Measurements from ENCODE around the gene SPAG16.

SPAG16 gene

GRCh38 chr2:213920014-213920413, 635.8 kb downstream of the SPAG16 start:
- no peak overlapping the region for H3K9ac ChIP-seq (ENCODE audit: insufficient read length)
- no peak for DNase-seq (ENCODE audit: low read depth, low spot score)
- no peak overlapping the region for H3K4me3 ChIP-seq
- H3K36me3 ChIP-seq (ENCODE audit: insufficient read depth, low read length): no peaks in the 10 kb centered on the region
- no peaks in the 10 kb centered on the region for H3K9me3 ChIP-seq (ENCODE audit: low read depth, low read length)
- H3K27ac ChIP-seq: no peak overlapping the region
- TF ChIP-seq EZH2 (IDR thresholded peaks at IDR 0.05) (no peak), FOXP2 (optimal IDR thresholded peaks at IDR 0.05; ENCODE audit: control extremely low read depth, extremely low read length, insufficient read depth) (no peak), POLR2AphosphoS5 (IDR thresholded peaks at IDR 0.05; ENCODE audit: borderline replicate concordance, low read depth, low read length) (no peak)

- H3K27ac ChIP-seq: no peak overlapping the region
- DNase-seq (ENCODE audit: low read depth, low spot score): no peak
- no peaks in the 10 kb centered on the region for H3K9me3 ChIP-seq (ENCODE audit: low read depth, low read length)
- H3K4me3 ChIP-seq: no peak overlapping the region
- TF ChIP-seq FOXP2 (optimal IDR thresholded peaks at IDR 0.05; ENCODE audit: control extremely low read depth, extremely low read length, insufficient read depth): no peak
- TF ChIP-seq EZH2 (IDR thresholded peaks at IDR 0.05): no peak
- TF ChIP-seq POLR2AphosphoS5 (IDR thresholded peaks at IDR 0.05; ENCODE audit: borderline replicate concordance, low read depth, low read length): no peak
- H3K36me3 ChIP-seq (ENCODE audit: insufficient read depth, low read length): no peaks in the 10 kb centered on the region
- H3K9ac ChIP-seq (ENCODE audit: insufficient read length): no peak overlapping the region
Measured at GRCh38 chr2:213923543-213923942, 639.3 kb downstream of the SPAG16 start.

- Histone ChIP-seq H3K9me3 (ENCODE audit: low read depth, low read length) (no peaks in the 10 kb centered on the region), H3K36me3 (ENCODE audit: insufficient read depth, low read length) (no peaks in the 10 kb centered on the region), H3K4me3 (no peak overlapping the region), H3K27ac (no peak overlapping the region), H3K9ac (ENCODE audit: insufficient read length) (no peak overlapping the region)
- DNase-seq (ENCODE audit: low read depth, low spot score): no peak
- no peak for TF ChIP-seq EZH2 (IDR thresholded peaks at IDR 0.05)
- TF ChIP-seq POLR2AphosphoS5 (IDR thresholded peaks at IDR 0.05; ENCODE audit: borderline replicate concordance, low read depth, low read length): no peak
- no peak for TF ChIP-seq FOXP2 (optimal IDR thresholded peaks at IDR 0.05; ENCODE audit: control extremely low read depth, extremely low read length, insufficient read depth)
Measured at GRCh38 chr2:213934560-213934959, 650.3 kb downstream of the SPAG16 start.

- no peak for TF ChIP-seq EZH2 (IDR thresholded peaks at IDR 0.05)
- no peak for TF ChIP-seq FOXP2 (optimal IDR thresholded peaks at IDR 0.05; ENCODE audit: control extremely low read depth, extremely low read length, insufficient read depth)
- TF ChIP-seq POLR2AphosphoS5 (IDR thresholded peaks at IDR 0.05; ENCODE audit: borderline replicate concordance, low read depth, low read length): no peak
- no peaks in the 10 kb centered on the region for H3K9me3 ChIP-seq (ENCODE audit: low read depth, low read length)
Measured at GRCh38 chr2:213958086-213958485, 673.8 kb downstream of the SPAG16 start.

GRCh38 chr2:213959589-213959988, 675.3 kb downstream of the SPAG16 start:
- no peak overlapping the region for H3K9ac ChIP-seq (ENCODE audit: insufficient read length)
- no peaks in the 10 kb centered on the region for H3K9me3 ChIP-seq (ENCODE audit: low read depth, low read length)
- no peaks in the 10 kb centered on the region for H3K36me3 ChIP-seq (ENCODE audit: insufficient read depth, low read length)
- TF ChIP-seq FOXP2 (optimal IDR thresholded peaks at IDR 0.05; ENCODE audit: control extremely low read depth, extremely low read length, insufficient read depth): no peak
- no peak for TF ChIP-seq POLR2AphosphoS5 (IDR thresholded peaks at IDR 0.05; ENCODE audit: borderline replicate concordance, low read depth, low read length)
- TF ChIP-seq EZH2 (IDR thresholded peaks at IDR 0.05): no peak
- no peak for DNase-seq (ENCODE audit: low read depth, low spot score)
- H3K4me3 ChIP-seq: no peak overlapping the region
- H3K27ac ChIP-seq: no peak overlapping the region

More at GRCh38 chr2:213958086-213958485, 673.8 kb downstream of the SPAG16 start:
- H3K9ac ChIP-seq (ENCODE audit: insufficient read length): no peak overlapping the region
- no peak for DNase-seq (ENCODE audit: low read depth, low spot score)
- no peaks in the 10 kb centered on the region for H3K36me3 ChIP-seq (ENCODE audit: insufficient read depth, low read length)
- H3K27ac ChIP-seq: no peak overlapping the region
- no peak overlapping the region for H3K4me3 ChIP-seq

GRCh38 chr2:213971536-213971935, 687.3 kb downstream of the SPAG16 start:
- Histone ChIP-seq H3K4me3 (no peak overlapping the region), H3K36me3 (ENCODE audit: insufficient read depth, low read length) (no peaks in the 10 kb centered on the region), H3K27ac (no peak overlapping the region), H3K9me3 (ENCODE audit: low read depth, low read length) (no peaks in the 10 kb centered on the region), H3K9ac (ENCODE audit: insufficient read length) (no peak overlapping the region)
- no peak for DNase-seq (ENCODE audit: low read depth, low spot score)
- TF ChIP-seq FOXP2 (optimal IDR thresholded peaks at IDR 0.05; ENCODE audit: control extremely low read depth, extremely low read length, insufficient read depth) (no peak), POLR2AphosphoS5 (IDR thresholded peaks at IDR 0.05; ENCODE audit: borderline replicate concordance, low read depth, low read length) (no peak), EZH2 (IDR thresholded peaks at IDR 0.05) (no peak)

GRCh38 chr2:213980883-213981282, 696.6 kb downstream of the SPAG16 start:
- H3K36me3 ChIP-seq (ENCODE audit: insufficient read depth, low read length): no peaks in the 10 kb centered on the region
- no peak overlapping the region for H3K27ac ChIP-seq
- no peak for DNase-seq (ENCODE audit: low read depth, low spot score)
- no peaks in the 10 kb centered on the region for H3K9me3 ChIP-seq (ENCODE audit: low read depth, low read length)
- no peak overlapping the region for H3K4me3 ChIP-seq
- TF ChIP-seq FOXP2 (optimal IDR thresholded peaks at IDR 0.05; ENCODE audit: control extremely low read depth, extremely low read length, insufficient read depth): no peak
- no peak overlapping the region for H3K9ac ChIP-seq (ENCODE audit: insufficient read length)

GRCh38 chr2:213989207-213989606, 704.9 kb downstream of the SPAG16 start:
- Histone ChIP-seq H3K9ac (ENCODE audit: insufficient read length) (no peak overlapping the region), H3K36me3 (ENCODE audit: insufficient read depth, low read length) (no peaks in the 10 kb centered on the region), H3K27ac (no peak overlapping the region), H3K4me3 (no peak overlapping the region), H3K9me3 (ENCODE audit: low read depth, low read length) (no peaks in the 10 kb centered on the region)
- TF ChIP-seq FOXP2 (optimal IDR thresholded peaks at IDR 0.05; ENCODE audit: control extremely low read depth, extremely low read length, insufficient read depth) (no peak), EZH2 (IDR thresholded peaks at IDR 0.05) (no peak), POLR2AphosphoS5 (IDR thresholded peaks at IDR 0.05; ENCODE audit: borderline replicate concordance, low read depth, low read length) (no peak)
- no peak for DNase-seq (ENCODE audit: low read depth, low spot score)

GRCh38 chr2:213991453-213992108, 707.3 kb downstream of the SPAG16 start:
- no peak for DNase-seq (ENCODE audit: low read depth, low spot score)

More at GRCh38 chr2:213991453-213992108, 707.3 kb downstream of the SPAG16 start:
- Histone ChIP-seq H3K27ac (no peak overlapping the region), H3K4me3 (no peak overlapping the region), H3K9me3 (ENCODE audit: low read depth, low read length) (no peaks in the 10 kb centered on the region), H3K9ac (ENCODE audit: insufficient read length) (no peak overlapping the region), H3K36me3 (ENCODE audit: insufficient read depth, low read length) (no peaks in the 10 kb centered on the region)
- TF ChIP-seq FOXP2 (optimal IDR thresholded peaks at IDR 0.05; ENCODE audit: control extremely low read depth, extremely low read length, insufficient read depth) (no peak), EZH2 (IDR thresholded peaks at IDR 0.05) (no peak), POLR2AphosphoS5 (IDR thresholded peaks at IDR 0.05; ENCODE audit: borderline replicate concordance, low read depth, low read length) (no peak)
